ENCODE data around the gene AP5M1. TPM values are rescaled to one million over a fixed set of nuclear protein-coding genes. Genes with fewer than 3 reads are reported as not detected.

Gene AP5M1
- total and polyA plus RNA-seq, 10 of the 15 experiments (the other 5 are each of a cell fraction or from before 2014, with no cell fraction given) = 23.9 to 66.0 (median 38.4) TPM

DNA sequence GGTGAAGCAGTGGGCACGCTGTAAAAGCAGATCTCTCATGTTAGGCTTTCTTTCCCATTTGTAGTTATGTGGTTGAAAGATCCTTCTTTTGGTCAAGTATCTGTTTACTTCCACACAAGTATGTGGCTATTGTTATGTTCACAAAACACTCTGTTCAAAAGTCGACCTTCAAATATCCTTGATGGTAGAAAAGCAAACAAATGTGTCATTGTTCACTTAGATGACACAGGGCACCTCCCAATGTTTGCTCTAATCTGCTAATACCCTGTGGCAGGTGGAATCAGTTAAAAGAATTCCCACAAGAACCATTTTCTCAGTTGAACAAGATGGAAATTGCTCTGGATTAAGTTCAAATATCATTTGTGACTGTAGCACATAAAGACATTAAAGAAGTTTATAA, 78.0 kb downstream of the AP5M1 start (continued):
- TF ChIP-seq, protein P1, sequence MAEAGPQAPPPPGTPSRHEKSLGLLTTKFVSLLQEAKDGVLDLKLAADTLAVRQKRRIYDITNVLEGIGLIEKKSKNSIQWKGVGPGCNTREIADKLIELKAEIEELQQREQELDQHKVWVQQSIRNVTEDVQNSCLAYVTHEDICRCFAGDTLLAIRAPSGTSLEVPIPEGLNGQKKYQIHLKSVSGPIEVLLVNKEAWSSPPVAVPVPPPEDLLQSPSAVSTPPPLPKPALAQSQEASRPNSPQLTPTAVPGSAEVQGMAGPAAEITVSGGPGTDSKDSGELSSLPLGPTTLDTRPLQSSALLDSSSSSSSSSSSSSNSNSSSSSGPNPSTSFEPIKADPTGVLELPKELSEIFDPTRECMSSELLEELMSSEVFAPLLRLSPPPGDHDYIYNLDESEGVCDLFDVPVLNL (IDR thresholded peaks at IDR 0.05; ENCODE audit: low read depth, low read length) = no peak
- TF ChIP-seq RUNX3 (IDR thresholded peaks at IDR 0.05; ENCODE audit: low read length) (no peak), TCF3 (IDR thresholded peaks at IDR 0.05; ENCODE audit: borderline replicate concordance, insufficient read depth, low read depth, low read length) (no peak), ATF7 (IDR thresholded peaks at IDR 0.05; ENCODE audit: low read depth) (no peak)
- TF ChIP-seq, protein P2, sequence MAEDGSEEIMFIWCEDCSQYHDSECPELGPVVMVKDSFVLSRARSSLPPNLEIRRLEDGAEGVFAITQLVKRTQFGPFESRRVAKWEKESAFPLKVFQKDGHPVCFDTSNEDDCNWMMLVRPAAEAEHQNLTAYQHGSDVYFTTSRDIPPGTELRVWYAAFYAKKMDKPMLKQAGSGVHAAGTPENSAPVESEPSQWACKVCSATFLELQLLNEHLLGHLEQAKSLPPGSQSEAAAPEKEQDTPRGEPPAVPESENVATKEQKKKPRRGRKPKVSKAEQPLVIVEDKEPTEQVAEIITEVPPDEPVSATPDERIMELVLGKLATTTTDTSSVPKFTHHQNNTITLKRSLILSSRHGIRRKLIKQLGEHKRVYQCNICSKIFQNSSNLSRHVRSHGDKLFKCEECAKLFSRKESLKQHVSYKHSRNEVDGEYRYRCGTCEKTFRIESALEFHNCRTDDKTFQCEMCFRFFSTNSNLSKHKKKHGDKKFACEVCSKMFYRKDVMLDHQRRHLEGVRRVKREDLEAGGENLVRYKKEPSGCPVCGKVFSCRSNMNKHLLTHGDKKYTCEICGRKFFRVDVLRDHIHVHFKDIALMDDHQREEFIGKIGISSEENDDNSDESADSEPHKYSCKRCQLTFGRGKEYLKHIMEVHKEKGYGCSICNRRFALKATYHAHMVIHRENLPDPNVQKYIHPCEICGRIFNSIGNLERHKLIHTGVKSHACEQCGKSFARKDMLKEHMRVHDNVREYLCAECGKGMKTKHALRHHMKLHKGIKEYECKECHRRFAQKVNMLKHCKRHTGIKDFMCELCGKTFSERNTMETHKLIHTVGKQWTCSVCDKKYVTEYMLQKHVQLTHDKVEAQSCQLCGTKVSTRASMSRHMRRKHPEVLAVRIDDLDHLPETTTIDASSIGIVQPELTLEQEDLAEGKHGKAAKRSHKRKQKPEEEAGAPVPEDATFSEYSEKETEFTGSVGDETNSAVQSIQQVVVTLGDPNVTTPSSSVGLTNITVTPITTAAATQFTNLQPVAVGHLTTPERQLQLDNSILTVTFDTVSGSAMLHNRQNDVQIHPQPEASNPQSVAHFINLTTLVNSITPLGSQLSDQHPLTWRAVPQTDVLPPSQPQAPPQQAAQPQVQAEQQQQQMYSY (CRISPR knock-in tag; IDR thresholded peaks at IDR 0.05) = no peak

Other genes with a start within 250 kb of the AP5M1 start
- 29.8 and 38.7 TPM in 2 replicates for gene EXOC5, start 66 bp upstream of the AP5M1 start, total RNA-seq (2014; rRNA removed)
- 42.8 and 44.7 TPM in 2 replicates for gene EXOC5, start 66 bp upstream of the AP5M1 start, total RNA-seq (2014; rRNA removed; fragmentation: Illumina TruSeq; extraction: Trizol)
- gene EXOC5, start 66 bp upstream of the AP5M1 start, total RNA-seq (2021) = 56.4 and 61.4 TPM in 2 replicates
- gene EXOC5, start 66 bp upstream of the AP5M1 start, polyA plus RNA-seq (2011; rRNA removed) = 58.1 and 90.5 TPM in 2 replicates
- gene EXOC5, start 66 bp upstream of the AP5M1 start, polyA plus RNA-seq (2014; fragmentation: Illumina TruSeq; extraction: Trizol) = 42.5 and 51.5 TPM in 2 replicates
- 10 to 100 TPM; 10.3 to 11.2 TPM for gene EXOC5, start 66 bp upstream of the AP5M1 start, polyA plus RNA-seq (2014; fragmentation: Nextera tagmentation; extraction: Ambion mirVana)
- 21.5 and 32.0 TPM in 2 replicates for gene EXOC5, start 66 bp upstream of the AP5M1 start, polyA plus RNA-seq (2014; rRNA removed)
- 100 to 1,000 TPM in 1 of 2 experiments, 10 to 100 TPM in 1; 91.5 to 101 TPM for gene EXOC5, start 66 bp upstream of the AP5M1 start, polyA plus RNA-seq (2016; fragmentation: Nextera tagmentation; extraction: Ambion mirVana)
- gene NAA30, start 121.6 kb downstream of the AP5M1 start, total RNA-seq (2014; rRNA removed) = 8.0 and 10.6 TPM in 2 replicates
- gene NAA30, start 121.6 kb downstream of the AP5M1 start, total RNA-seq (2014; rRNA removed; fragmentation: Illumina TruSeq; extraction: Trizol) = 9.6 and 9.8 TPM in 2 replicates
- 10.5 and 13.9 TPM in 2 replicates for gene NAA30, start 121.6 kb downstream of the AP5M1 start, total RNA-seq (2021)
- gene NAA30, start 121.6 kb downstream of the AP5M1 start, polyA plus RNA-seq (2011; rRNA removed) = 15.6 and 17.1 TPM in 2 replicates
- gene NAA30, start 121.6 kb downstream of the AP5M1 start, polyA plus RNA-seq (2014; fragmentation: Illumina TruSeq; extraction: Trizol) = 11.1 and 11.5 TPM in 2 replicates
- gene NAA30, start 121.6 kb downstream of the AP5M1 start, polyA plus RNA-seq (2014; fragmentation: Nextera tagmentation; extraction: Ambion mirVana) = 1 to 10 TPM; 4.5 to 5.3 TPM
- 4.4 and 5.9 TPM in 2 replicates for gene NAA30, start 121.6 kb downstream of the AP5M1 start, polyA plus RNA-seq (2014; rRNA removed)
- 10 to 100 TPM; 13.8 to 14.0 TPM for gene NAA30, start 121.6 kb downstream of the AP5M1 start, polyA plus RNA-seq (2016; fragmentation: Nextera tagmentation; extraction: Ambion mirVana)
- 3.7 and 3.8 TPM in 2 replicates for gene CCDC198, start 224.9 kb downstream of the AP5M1 start, total RNA-seq (2014; rRNA removed)
- 2.8 and 3.5 TPM in 2 replicates for gene CCDC198, start 224.9 kb downstream of the AP5M1 start, total RNA-seq (2014; rRNA removed; fragmentation: Illumina TruSeq; extraction: Trizol)
- 2.5 and 2.6 TPM in 2 replicates for gene CCDC198, start 224.9 kb downstream of the AP5M1 start, total RNA-seq (2021)
- 12.5 and 16.4 TPM in 2 replicates for gene CCDC198, start 224.9 kb downstream of the AP5M1 start, polyA plus RNA-seq (2011; rRNA removed)
- 3.8 and 8.5 TPM in 2 replicates for gene CCDC198, start 224.9 kb downstream of the AP5M1 start, polyA plus RNA-seq (2014; fragmentation: Illumina TruSeq; extraction: Trizol)
- gene CCDC198, start 224.9 kb downstream of the AP5M1 start, polyA plus RNA-seq (2014; fragmentation: Nextera tagmentation; extraction: Ambion mirVana) = 1 to 10 TPM; 1.3 to 1.9 TPM
- 1.6 and 3.1 TPM in 2 replicates for gene CCDC198, start 224.9 kb downstream of the AP5M1 start, polyA plus RNA-seq (2014; rRNA removed)
- 1 to 10 TPM; 1.7 to 2.1 TPM for gene CCDC198, start 224.9 kb downstream of the AP5M1 start, polyA plus RNA-seq (2016; fragmentation: Nextera tagmentation; extraction: Ambion mirVana)